ENCODE data around the gene TMEM25.
A peak's percentile ranks its signal among the peaks of the same experiment; 100 is the strongest.

TMEM25 gene

GRCh38 chr11:118526688-118527087 lies 4.3 kb upstream of the TMEM25 start:
- POLR2A ChIA-PET: no interaction called here
- H3K4me1 ChIP-seq (ENCODE audit: control insufficient read depth, insufficient read depth, low read length): no peaks in the 10 kb centered on the region
- H3K9me3 ChIP-seq (ENCODE audit: control insufficient read depth, insufficient read depth, low read depth, low read length): no peaks in the 10 kb centered on the region
- TF ChIP-seq PRDM6 (tag by site-specific recombination; IDR thresholded peaks at IDR 0.05) (peak; percentile 25; the same call in 1 of the 2 replicates), SP3 (tag by site-specific recombination; IDR thresholded peaks at IDR 0.05) (no peak)
- H3K36me3 ChIP-seq (ENCODE audit: control insufficient read depth in 2 of 2, insufficient read depth in 1 of 2, low read length in 2 of 2): peaks cover 0 to 55% of the 10 kb centered on the region in 2 experiments; a peak in 1 of 3 replicates
- CTCF ChIA-PET: interaction anchor here (0.7 to 0.8 kb wide), 3 partner anchors 17 to 356 kb away, joined by 3 read pairs; no protein-coding TSS in a partner anchor
- H3K27ac ChIP-seq (ENCODE audit: extremely low read depth, low read depth, low read length): no peak overlapping the region
- H3K4me3 ChIP-seq (ENCODE audit: low read depth, low read length): no peak overlapping the region

DNA sequence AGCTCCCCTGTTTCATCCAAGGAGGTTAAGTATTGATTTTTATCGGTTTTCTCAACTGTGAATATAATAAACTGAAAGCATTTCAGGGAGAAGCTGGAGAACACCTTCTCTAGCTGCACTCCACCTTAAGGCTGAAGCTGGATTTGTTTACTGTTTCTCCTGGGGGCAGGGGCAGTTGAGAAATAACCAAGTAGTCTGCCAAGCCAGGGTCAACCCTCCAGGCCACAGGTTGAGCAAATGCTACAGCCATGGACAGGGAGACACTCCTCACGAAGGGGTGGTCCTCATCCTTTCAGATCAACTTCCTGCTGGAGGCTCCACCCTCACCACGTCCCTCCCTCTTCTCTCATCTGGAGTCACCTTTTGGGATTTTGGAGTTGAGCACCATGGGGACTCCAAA lies 3.9 kb upstream of the TMEM25 start, which contains the start of gene TTC36:
Gene TTC36, plus strand, starts transcription at position 366 of the 400 bp plus-strand sequence. Its CDS starts 21 bp downstream, at position 387.
- no peaks in the 10 kb centered on the region for H3K9me3 ChIP-seq (ENCODE audit: control insufficient read depth, insufficient read depth, low read depth, low read length)
- ChIA-PET CTCF (interaction anchor here (0.6 to 0.8 kb wide), 3 partner anchors 17 to 356 kb away, joined by 3 read pairs; no protein-coding TSS in a partner anchor), POLR2A (no interaction called here)
- TF ChIP-seq ZNF133 (tag by site-specific recombination; IDR thresholded peaks at IDR 0.05): no peak
- TF ChIP-seq ZNF558 (tag by site-specific recombination; IDR thresholded peaks at IDR 0.05): no peak
- TF ChIP-seq ZNF624 (tag by site-specific recombination; IDR thresholded peaks at IDR 0.05): no peak
- no peak for TF ChIP-seq ZNF701 (tag by site-specific recombination; IDR thresholded peaks at IDR 0.05)
- no peak for TF ChIP-seq KLF9 (tag by site-specific recombination; IDR thresholded peaks at IDR 0.05; ENCODE audit: low read depth)
- TF ChIP-seq ZIC2 (tag by site-specific recombination; IDR thresholded peaks at IDR 0.05): no peak
- TF ChIP-seq ZNF174 (tag by site-specific recombination; IDR thresholded peaks at IDR 0.05): no peak
- TF ChIP-seq ZNF610 (tag by site-specific recombination; IDR thresholded peaks at IDR 0.05; ENCODE audit: borderline replicate concordance): no peak
- TF ChIP-seq ZNF16 (tag by site-specific recombination; IDR thresholded peaks at IDR 0.05; ENCODE audit: low read depth): no peak
- TF ChIP-seq ZNF202 (tag by site-specific recombination; IDR thresholded peaks at IDR 0.05; ENCODE audit: borderline replicate concordance): no peak
- TF ChIP-seq, protein P1, sequence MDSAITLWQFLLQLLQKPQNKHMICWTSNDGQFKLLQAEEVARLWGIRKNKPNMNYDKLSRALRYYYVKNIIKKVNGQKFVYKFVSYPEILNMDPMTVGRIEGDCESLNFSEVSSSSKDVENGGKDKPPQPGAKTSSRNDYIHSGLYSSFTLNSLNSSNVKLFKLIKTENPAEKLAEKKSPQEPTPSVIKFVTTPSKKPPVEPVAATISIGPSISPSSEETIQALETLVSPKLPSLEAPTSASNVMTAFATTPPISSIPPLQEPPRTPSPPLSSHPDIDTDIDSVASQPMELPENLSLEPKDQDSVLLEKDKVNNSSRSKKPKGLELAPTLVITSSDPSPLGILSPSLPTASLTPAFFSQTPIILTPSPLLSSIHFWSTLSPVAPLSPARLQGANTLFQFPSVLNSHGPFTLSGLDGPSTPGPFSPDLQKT (IDR thresholded peaks at IDR 0.05; ENCODE audit: borderline replicate concordance, low read depth, low read length): no peak
- no peak for TF ChIP-seq GLIS1 (tag by site-specific recombination; IDR thresholded peaks at IDR 0.05)
- TF ChIP-seq ZNF132 (tag by site-specific recombination; IDR thresholded peaks at IDR 0.05; ENCODE audit: borderline replicate concordance): no peak
- no peak for TF ChIP-seq GLI2 (tag by site-specific recombination; IDR thresholded peaks at IDR 0.05; ENCODE audit: borderline replicate concordance, low read depth)
- TF ChIP-seq EGR2 (tag by site-specific recombination; IDR thresholded peaks at IDR 0.05; ENCODE audit: low read depth): no peak
- TF ChIP-seq ZBTB11 (tag by site-specific recombination; conservative IDR thresholded peaks at IDR 0.05; ENCODE audit: low read depth): no peak
- no peak for TF ChIP-seq ZNF223 (tag by site-specific recombination; IDR thresholded peaks at IDR 0.05)
- TF ChIP-seq ZNF48 (tag by site-specific recombination; IDR thresholded peaks at IDR 0.05): no peak
- no peak within 1 kb of the TSS for H3K27ac ChIP-seq (ENCODE audit: extremely low read depth, low read depth, low read length)
- H3K4me3 ChIP-seq (ENCODE audit: low read depth, low read length): no peak within 1 kb of the TSS
- H3K36me3 ChIP-seq (ENCODE audit: control insufficient read depth in 2 of 2, insufficient read depth in 1 of 2, low read length in 2 of 2): peaks cover 0 to 51% of the 10 kb centered on the region in 2 experiments; a peak in 1 of 3 replicates
- no peaks in the 10 kb centered on the region for H3K4me1 ChIP-seq (ENCODE audit: control insufficient read depth, insufficient read depth, low read length)

All from HEK293 (cell line).